ENCODE measurements around the gene COL24A1. TPM values are rescaled to one million over a fixed set of nuclear protein-coding genes. Genes with fewer than 3 reads are reported as not detected.
A peak's percentile ranks its signal among the peaks of the same experiment; 100 is the strongest.

Gene COL24A1
- total RNA-seq, 6 donors from 2014 or later = 0.30 to 2.1 (median 0.68) TPM

DNA sequence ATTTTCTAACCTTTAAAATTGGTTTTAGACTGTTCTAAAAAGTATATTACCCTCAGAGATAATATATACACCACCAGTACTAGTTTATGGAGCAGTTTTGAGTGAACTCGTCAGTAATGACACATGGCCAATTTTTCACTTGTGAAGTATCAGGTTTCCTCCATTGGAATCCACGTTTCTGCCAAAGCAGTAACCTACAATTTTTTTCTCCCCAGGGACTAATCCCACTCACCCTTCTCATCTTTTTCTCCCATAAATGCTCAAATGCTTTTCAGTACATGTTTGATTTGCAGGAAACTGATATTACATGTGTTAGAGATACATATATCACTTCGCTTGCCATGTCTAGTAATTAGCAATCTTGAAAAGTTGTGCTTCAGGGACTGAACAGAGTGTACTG lies 94.1 kb downstream of the COL24A1 start:
- 49 to 51% methylated on average over 3 of the region's 3 CpGs for WGBS, 2 donors
- H3K4me3 ChIP-seq = no peak overlapping the region
- no peak overlapping the region for H3K27ac ChIP-seq
- no peaks in the 10 kb centered on the region for H3K27me3 ChIP-seq
- no peaks in the 10 kb centered on the region for H3K36me3 ChIP-seq
- no peaks in the 10 kb centered on the region for H3K4me1 ChIP-seq
- H3K9me3 ChIP-seq = no peaks in the 10 kb centered on the region
- ATAC-seq (ENCODE audit: low FRiP score in 2 of 2) (no peak), DNase-seq (no peak)
- TF ChIP-seq, protein P1, sequence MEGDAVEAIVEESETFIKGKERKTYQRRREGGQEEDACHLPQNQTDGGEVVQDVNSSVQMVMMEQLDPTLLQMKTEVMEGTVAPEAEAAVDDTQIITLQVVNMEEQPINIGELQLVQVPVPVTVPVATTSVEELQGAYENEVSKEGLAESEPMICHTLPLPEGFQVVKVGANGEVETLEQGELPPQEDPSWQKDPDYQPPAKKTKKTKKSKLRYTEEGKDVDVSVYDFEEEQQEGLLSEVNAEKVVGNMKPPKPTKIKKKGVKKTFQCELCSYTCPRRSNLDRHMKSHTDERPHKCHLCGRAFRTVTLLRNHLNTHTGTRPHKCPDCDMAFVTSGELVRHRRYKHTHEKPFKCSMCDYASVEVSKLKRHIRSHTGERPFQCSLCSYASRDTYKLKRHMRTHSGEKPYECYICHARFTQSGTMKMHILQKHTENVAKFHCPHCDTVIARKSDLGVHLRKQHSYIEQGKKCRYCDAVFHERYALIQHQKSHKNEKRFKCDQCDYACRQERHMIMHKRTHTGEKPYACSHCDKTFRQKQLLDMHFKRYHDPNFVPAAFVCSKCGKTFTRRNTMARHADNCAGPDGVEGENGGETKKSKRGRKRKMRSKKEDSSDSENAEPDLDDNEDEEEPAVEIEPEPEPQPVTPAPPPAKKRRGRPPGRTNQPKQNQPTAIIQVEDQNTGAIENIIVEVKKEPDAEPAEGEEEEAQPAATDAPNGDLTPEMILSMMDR (IDR thresholded peaks at IDR 0.05) = no peak
- TF ChIP-seq POLR2A (IDR thresholded peaks at IDR 0.05) (no peak), EP300 (IDR thresholded peaks at IDR 0.05) (no peak), POLR2AphosphoS5 (IDR thresholded peaks at IDR 0.05) (no peak)

DNA sequence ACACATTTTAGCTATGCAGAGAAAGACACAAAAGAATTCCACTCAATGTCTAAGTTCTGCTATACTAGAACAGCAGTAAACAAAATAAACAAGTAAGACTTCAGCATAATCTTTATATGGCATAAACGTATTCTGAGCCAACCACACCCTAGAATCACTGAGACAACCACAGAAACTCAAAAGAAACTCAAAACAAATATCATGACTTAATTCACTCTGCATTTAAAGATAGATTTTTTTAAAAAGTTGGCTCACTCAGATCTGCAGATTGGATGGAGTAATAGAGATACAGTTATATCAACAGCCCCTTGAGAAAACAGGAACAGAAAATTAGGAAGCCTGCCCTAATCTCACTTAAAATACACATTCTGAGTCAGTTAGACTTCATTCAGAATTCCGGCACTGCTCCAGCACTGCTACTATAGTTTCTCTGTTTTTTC lies 95.0 kb downstream of the COL24A1 start:
- no peaks in the 10 kb centered on the region for H3K9me3 ChIP-seq
- H3K27ac ChIP-seq = no peak overlapping the region
- no peaks in the 10 kb centered on the region for H3K36me3 ChIP-seq
- peak in 1 of 2 donors; percentile 71 for ATAC-seq (ENCODE audit: low FRiP score in 2 of 2)
- DNase-seq = no peak
- WGBS, 2 donors = 47 to 49% methylated on average over 2 of the region's 2 CpGs
- H3K4me3 ChIP-seq = no peak overlapping the region
- no peaks in the 10 kb centered on the region for H3K4me1 ChIP-seq
- no peaks in the 10 kb centered on the region for H3K27me3 ChIP-seq
- TF ChIP-seq, protein P1 (IDR thresholded peaks at IDR 0.05) = no peak

DNA sequence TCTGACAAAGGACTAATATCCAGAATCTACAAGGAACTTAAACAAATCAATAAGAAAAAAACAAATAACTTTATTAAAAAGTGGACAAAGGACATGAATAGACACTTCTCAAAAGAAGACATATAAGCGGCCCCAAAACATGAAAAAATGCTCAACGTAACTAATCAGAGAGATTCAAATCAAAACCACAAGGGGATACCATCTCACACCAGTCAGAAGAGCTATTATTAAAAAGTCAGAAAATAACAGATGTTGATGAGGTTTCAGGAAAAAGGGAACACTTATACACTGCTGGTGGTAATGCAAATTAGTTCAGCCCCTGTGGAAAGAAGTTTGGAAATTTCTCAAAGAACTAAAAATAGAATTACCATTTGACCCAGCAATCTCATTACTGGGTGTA lies 102.2 kb downstream of the COL24A1 start:
- no peaks in the 10 kb centered on the region for H3K9me3 ChIP-seq
- no peaks in the 10 kb centered on the region for H3K4me1 ChIP-seq
- no peaks in the 10 kb centered on the region for H3K36me3 ChIP-seq
- WGBS, 2 donors = 94 to 96% methylated on average over 2 of the region's 2 CpGs
- DNase-seq (no peak), ATAC-seq (ENCODE audit: low FRiP score in 2 of 2) (no peak)
- H3K27ac ChIP-seq = no peak overlapping the region
- H3K27me3 ChIP-seq = no peaks in the 10 kb centered on the region
- TF ChIP-seq POLR2A (IDR thresholded peaks at IDR 0.05) (no peak), POLR2AphosphoS5 (IDR thresholded peaks at IDR 0.05) (no peak), EP300 (IDR thresholded peaks at IDR 0.05) (no peak)
- TF ChIP-seq, protein P1 (IDR thresholded peaks at IDR 0.05) = no peak
- no peak overlapping the region for H3K4me3 ChIP-seq

DNA sequence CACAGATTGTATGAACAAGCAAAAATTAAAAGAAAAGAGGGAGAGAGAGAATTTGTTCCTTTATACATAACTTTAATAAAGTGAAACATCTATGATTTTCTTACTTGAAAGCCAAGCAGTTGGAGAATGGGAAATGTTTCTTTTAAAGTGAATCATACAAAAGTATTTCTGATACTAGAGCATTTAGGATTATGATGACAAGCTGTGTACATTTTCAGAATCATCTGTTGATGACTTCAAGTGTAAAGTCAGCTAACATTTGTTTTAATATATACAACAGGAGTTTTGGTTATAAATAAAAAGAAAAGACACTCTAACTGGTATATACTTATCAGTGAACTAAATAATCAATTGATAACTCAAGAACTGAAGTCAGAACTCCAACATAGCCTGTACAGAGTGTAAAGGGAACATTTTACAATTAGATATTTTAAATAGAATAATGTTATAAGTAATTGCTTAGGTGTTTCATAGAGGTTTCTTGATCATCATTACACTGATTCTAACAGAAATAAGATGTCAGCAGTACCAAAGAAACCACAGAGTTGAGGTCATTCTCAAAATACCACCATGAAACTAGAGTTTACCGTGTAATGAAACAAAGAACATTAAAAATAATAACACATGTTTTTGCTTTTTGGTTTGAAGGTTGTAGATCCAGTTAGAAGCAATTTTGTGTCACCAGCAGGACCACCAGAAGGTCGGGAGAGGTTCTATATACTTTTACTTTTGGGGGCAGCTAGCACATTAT lies 103.4 kb downstream of the COL24A1 start:
- H3K4me3 ChIP-seq = no peak overlapping the region
- no peak for DNase-seq
- no peak for TF ChIP-seq EP300 (IDR thresholded peaks at IDR 0.05)
- TF ChIP-seq POLR2AphosphoS5 (IDR thresholded peaks at IDR 0.05) = no peak
- TF ChIP-seq POLR2A (IDR thresholded peaks at IDR 0.05) = no peak
- TF ChIP-seq, protein P1 (IDR thresholded peaks at IDR 0.05) = no peak
- no peaks in the 10 kb centered on the region for H3K9me3 ChIP-seq
- no peak overlapping the region for H3K27ac ChIP-seq
- no peaks in the 10 kb centered on the region for H3K36me3 ChIP-seq
- no peaks in the 10 kb centered on the region for H3K27me3 ChIP-seq
- 79 to 86% methylated on average over 2 of the region's 2 CpGs for WGBS, 2 donors
- H3K4me1 ChIP-seq = no peaks in the 10 kb centered on the region
- no peak for ATAC-seq (ENCODE audit: low FRiP score in 2 of 2)

DNA sequence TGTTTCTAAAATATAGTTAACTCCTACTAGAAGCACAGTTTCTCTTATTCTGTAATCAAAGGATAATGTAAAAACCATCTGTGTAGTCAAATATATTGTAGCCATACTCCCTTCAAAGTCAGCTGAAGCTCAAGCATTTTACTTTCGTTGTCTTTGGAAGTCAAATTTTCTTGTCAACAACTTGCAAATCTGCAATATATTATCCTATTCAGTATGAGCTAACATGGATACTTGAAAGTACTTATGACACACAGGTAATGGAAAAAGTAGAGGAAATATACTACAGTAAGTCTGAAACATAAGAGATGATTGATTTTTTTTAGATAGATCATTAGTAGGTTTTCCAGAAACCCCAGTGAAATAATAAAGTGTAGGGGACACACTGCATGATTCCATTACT lies 121.5 kb downstream of the COL24A1 start:
- no peaks in the 10 kb centered on the region for H3K27me3 ChIP-seq
- no peaks in the 10 kb centered on the region for H3K9me3 ChIP-seq
- H3K36me3 ChIP-seq = no peaks in the 10 kb centered on the region
- DNase-seq (no peak), ATAC-seq (ENCODE audit: low FRiP score in 2 of 2) (no peak)
- H3K4me3 ChIP-seq = no peak overlapping the region
- no peak overlapping the region for H3K27ac ChIP-seq
- TF ChIP-seq, protein P1 (IDR thresholded peaks at IDR 0.05) = no peak
- TF ChIP-seq EP300 (IDR thresholded peaks at IDR 0.05) = no peak
- TF ChIP-seq POLR2A (IDR thresholded peaks at IDR 0.05) = no peak
- TF ChIP-seq POLR2AphosphoS5 (IDR thresholded peaks at IDR 0.05) = no peak
- H3K4me1 ChIP-seq = no peaks in the 10 kb centered on the region
- WGBS, 2 donors = 77 to 79% methylated on average over 1 of the region's 1 CpG

Data from upper lobe of left lung (tissue), 6 donors.